SJCRH30 (cell line): ENCODE data around the gene SNED1. TPM values are rescaled to one million over a fixed set of nuclear protein-coding genes. Genes with fewer than 3 reads are reported as not detected.

Experiments
- DNase-seq, 2 experiments: peaks; one replicate each; pipeline ENCODE4 v3.0.0-alpha.2; 2015 to 2020
- H3K27ac ChIP-seq: fragments of 250-450 bp; sonication (Bioruptor Pico); 2 replicates; pipeline ENCODE4 v1.5.1; 2020; ENCODE audit warnings: mild to moderate bottlenecking, moderate library complexity
- H3K27me3 ChIP-seq: fragments of 250-450 bp; sonication (Bioruptor Pico); 2 replicates; pipeline ENCODE4 v1.5.1; 2020; ENCODE audit warnings: mild to moderate bottlenecking, moderate library complexity
- H3K36me3 ChIP-seq: fragments of 250-450 bp; sonication (Bioruptor Pico); 2 replicates; pipeline ENCODE4 v1.5.1; 2020; ENCODE audit warnings: mild to moderate bottlenecking, moderate library complexity
- H3K4me1 ChIP-seq: fragments of 250-450 bp; sonication (Bioruptor Pico); 2 replicates; pipeline ENCODE4 v1.5.1; 2020; ENCODE audit warnings: mild to moderate bottlenecking, moderate library complexity
- H3K4me3 ChIP-seq: fragments of 250-450 bp; sonication (Bioruptor Pico); 2 replicates; pipeline ENCODE4 v1.5.1; 2020; ENCODE audit warnings: mild to moderate bottlenecking, moderate library complexity
- H3K9me3 ChIP-seq: fragments of 250-450 bp; sonication (Bioruptor Pico); replicated peaks from 2 replicates; pipeline ENCODE4 v1.5.1; 2020; ENCODE audit warnings: mild to moderate bottlenecking, moderate library complexity
- total RNA-seq: library from RNA; depleted of rRNA; stranded (reverse); fragments of >200 nt; shearing (Covaris generic); gene quantifications from 2 replicates; pipeline ENCODE4 v1.2.3, GENCODE V29; 2014

The SNED1 gene
- total RNA-seq, 1 experiment from 2014 or later: 28.4 TPM

DNA sequence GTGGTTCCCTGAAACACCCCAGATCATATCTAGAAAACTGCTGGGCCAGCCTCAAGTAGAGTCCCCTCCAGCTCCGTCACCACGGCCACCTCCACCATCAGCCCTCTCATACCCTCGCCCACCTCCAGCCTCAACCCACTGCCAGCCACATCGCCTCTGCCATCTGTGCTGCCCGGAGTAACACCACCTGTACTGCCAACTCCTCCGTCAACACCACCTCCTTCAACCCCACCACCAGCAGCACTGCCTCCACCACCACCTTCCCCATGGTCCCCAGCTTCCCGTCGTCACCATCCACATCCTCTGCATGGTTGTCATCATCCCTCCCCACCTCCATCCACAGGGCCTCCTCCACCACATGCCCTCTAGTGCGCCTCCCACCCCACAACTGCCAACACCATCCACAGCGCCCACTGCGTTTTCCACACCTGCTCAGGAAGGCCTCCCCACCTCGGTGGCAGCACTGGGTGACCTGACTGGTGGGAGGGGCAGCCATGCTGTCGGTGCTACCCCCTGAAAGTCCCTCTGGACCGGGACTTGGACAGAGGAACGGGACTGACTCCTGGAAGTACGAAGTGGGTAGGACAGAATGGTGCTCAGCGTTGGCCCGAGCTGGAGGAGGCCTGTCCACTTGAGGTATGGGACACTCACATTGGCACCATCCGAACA, 1.6 kb downstream of the SNED1 start:
- H3K9me3 ChIP-seq: peaks cover 12% of the 10 kb centered on the region
- H3K27ac ChIP-seq: no peak overlapping the region
- H3K4me1 ChIP-seq: peaks cover 29% of the 10 kb centered on the region
- peaks cover 23% of the 10 kb centered on the region for H3K36me3 ChIP-seq
- H3K27me3 ChIP-seq: no peaks in the 10 kb centered on the region
- H3K4me3 ChIP-seq: peak overlapping the region; percentile 67
- DNase-seq: peak in 1 of 2 experiments; percentile 2

GRCh38 chr2:241000831-241001321, 2.5 kb downstream of the SNED1 start:
- Histone ChIP-seq H3K4me1 (peaks cover 21% of the 10 kb centered on the region), H3K27me3 (no peaks in the 10 kb centered on the region), H3K27ac (no peak overlapping the region), H3K4me3 (no peak overlapping the region), H3K36me3 (peaks cover 28% of the 10 kb centered on the region), H3K9me3 (peaks cover 19% of the 10 kb centered on the region)
- no peak for DNase-seq

- peaks cover 30% of the 10 kb centered on the region for H3K36me3 ChIP-seq
- peaks cover 23% of the 10 kb centered on the region for H3K9me3 ChIP-seq
- no peaks in the 10 kb centered on the region for H3K27me3 ChIP-seq
- no peak overlapping the region for H3K4me3 ChIP-seq
- peaks cover 13% of the 10 kb centered on the region for H3K4me1 ChIP-seq
- H3K27ac ChIP-seq: no peak overlapping the region
- DNase-seq: no peak
These were observed 3.2 kb downstream of the SNED1 start for GRCh38 chr2:241001413-241002274.

GRCh38 chr2:241002275-241003046, 4.0 kb downstream of the SNED1 start:
- peaks cover 5% of the 10 kb centered on the region for H3K4me1 ChIP-seq
- peaks cover 31% of the 10 kb centered on the region for H3K36me3 ChIP-seq
- H3K27me3 ChIP-seq: no peaks in the 10 kb centered on the region
- H3K4me3 ChIP-seq: no peak overlapping the region
- no peak for DNase-seq
- no peak overlapping the region for H3K27ac ChIP-seq
- H3K9me3 ChIP-seq: peaks cover 23% of the 10 kb centered on the region

- H3K36me3 ChIP-seq: peaks cover 31% of the 10 kb centered on the region
- H3K9me3 ChIP-seq: peaks cover 23% of the 10 kb centered on the region
- H3K27ac ChIP-seq: no peak overlapping the region
- DNase-seq: no peak
- no peaks in the 10 kb centered on the region for H3K27me3 ChIP-seq
- H3K4me1 ChIP-seq: no peaks in the 10 kb centered on the region
- H3K4me3 ChIP-seq: no peak overlapping the region
These were observed 4.6 kb downstream of the SNED1 start for GRCh38 chr2:241003047-241003360.

- H3K27ac ChIP-seq: no peak overlapping the region
- no peak for DNase-seq
- peaks cover 23% of the 10 kb centered on the region for H3K9me3 ChIP-seq
- no peaks in the 10 kb centered on the region for H3K4me1 ChIP-seq
- no peaks in the 10 kb centered on the region for H3K27me3 ChIP-seq
- no peak overlapping the region for H3K4me3 ChIP-seq
- H3K36me3 ChIP-seq: peaks cover 31% of the 10 kb centered on the region
These were observed 5.0 kb downstream of the SNED1 start for GRCh38 chr2:241003369-241003768.

DNA sequence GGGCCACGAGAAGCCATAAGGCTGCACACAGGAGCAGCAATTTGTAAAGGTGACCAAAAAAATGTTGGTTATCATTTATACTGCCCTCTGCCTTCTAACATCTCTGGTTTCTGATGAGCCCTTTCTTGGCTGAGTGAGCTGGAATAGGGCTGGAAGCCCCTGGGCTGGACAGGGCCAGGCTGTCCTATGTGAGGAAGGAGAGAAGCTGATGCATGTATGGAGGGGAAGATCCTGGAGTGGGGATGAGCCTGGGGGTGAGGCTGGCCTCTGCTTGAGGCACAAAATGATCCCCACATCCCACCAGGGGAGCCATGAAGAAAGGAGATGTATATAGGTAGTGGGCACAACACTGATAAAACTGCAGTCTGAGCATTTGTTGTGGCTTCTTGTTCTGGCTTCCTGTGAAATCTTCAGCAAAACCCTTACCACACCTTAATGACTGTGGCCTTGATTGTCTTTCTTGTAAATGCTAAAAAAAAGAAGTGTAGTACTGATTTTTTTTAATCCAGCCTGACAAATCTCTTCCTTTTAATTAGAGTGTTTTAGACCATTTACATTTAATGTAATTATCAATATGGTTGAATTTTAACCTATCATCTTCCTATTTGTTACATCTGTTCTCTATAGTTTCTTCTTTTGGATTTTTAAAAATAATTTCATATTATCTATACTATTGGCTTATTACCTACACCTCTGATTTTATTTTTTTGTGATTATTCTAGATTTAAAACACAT, 5.6 kb downstream of the SNED1 start:
- Histone ChIP-seq H3K27ac (no peak overlapping the region), H3K9me3 (peaks cover 23% of the 10 kb centered on the region), H3K27me3 (no peaks in the 10 kb centered on the region), H3K4me3 (no peak overlapping the region), H3K36me3 (peaks cover 31% of the 10 kb centered on the region), H3K4me1 (no peaks in the 10 kb centered on the region; the same call in 1 of the 2 replicates)
- DNase-seq: no peak

- peaks cover 27% of the 10 kb centered on the region for H3K36me3 ChIP-seq
- no peak overlapping the region for H3K27ac ChIP-seq
- H3K4me1 ChIP-seq: peaks cover 11% of the 10 kb centered on the region; the same call in 1 of the 2 replicates
- H3K4me3 ChIP-seq: no peak overlapping the region
- no peak for DNase-seq
- no peaks in the 10 kb centered on the region for H3K27me3 ChIP-seq
- H3K9me3 ChIP-seq: peaks cover 23% of the 10 kb centered on the region
These were observed 7.2 kb downstream of the SNED1 start for GRCh38 chr2:241005569-241005968.

DNA sequence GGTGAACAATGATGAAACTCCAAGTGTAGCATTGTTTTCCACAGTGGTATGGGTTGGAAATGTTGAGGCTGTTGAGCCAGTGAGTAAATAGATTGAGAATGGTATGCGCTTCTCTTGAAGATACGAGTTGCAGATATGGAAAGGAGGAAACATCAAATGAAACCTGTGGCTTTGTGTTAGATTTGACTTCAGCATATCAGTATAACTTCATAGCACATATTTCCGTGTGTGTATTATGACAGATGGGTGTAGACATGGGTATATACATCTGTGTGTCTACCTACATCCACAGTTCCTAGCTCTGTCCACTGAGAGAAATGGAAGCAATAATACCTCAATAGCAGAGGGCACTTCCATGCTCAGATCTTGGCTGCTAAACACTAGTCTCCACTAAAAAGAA, 8.0 kb downstream of the SNED1 start:
- H3K27ac ChIP-seq: no peak overlapping the region
- H3K4me1 ChIP-seq: peaks cover 12% of the 10 kb centered on the region; the same call in 1 of the 2 replicates
- no peak overlapping the region for H3K4me3 ChIP-seq
- H3K9me3 ChIP-seq: peaks cover 23% of the 10 kb centered on the region
- H3K36me3 ChIP-seq: peaks cover 20% of the 10 kb centered on the region
- H3K27me3 ChIP-seq: no peaks in the 10 kb centered on the region
- DNase-seq: no peak

DNA sequence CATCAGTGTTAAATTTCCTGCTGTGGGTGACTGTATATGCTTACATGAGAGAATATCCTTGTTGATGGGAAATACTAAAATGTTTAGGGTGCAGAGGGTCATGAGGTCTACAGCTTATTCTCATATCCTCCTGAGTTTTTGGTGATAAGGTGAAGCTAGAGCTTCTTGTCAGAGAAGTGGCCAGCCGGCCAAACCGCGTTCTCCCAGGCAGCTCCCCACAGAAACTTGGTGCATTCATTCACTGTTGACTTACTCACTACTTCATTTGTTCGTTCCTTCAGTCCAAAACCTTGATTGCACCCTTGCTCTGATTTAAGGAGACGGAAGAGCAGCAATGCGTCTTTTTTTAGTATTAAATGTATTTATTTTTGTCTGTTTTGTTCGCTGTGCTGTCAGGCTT, 8.7 kb downstream of the SNED1 start:
- DNase-seq: no peak
- Histone ChIP-seq H3K4me1 (peaks cover 12% of the 10 kb centered on the region; the same call in 1 of the 2 replicates), H3K36me3 (peaks cover 20% of the 10 kb centered on the region), H3K4me3 (no peak overlapping the region), H3K27ac (no peak overlapping the region), H3K9me3 (peaks cover 23% of the 10 kb centered on the region), H3K27me3 (no peaks in the 10 kb centered on the region)

GRCh38 chr2:241007880-241008710, 9.7 kb downstream of the SNED1 start:
- DNase-seq: no peak
- Histone ChIP-seq H3K27me3 (no peaks in the 10 kb centered on the region), H3K4me1 (peaks cover 12% of the 10 kb centered on the region; the same call in 1 of the 2 replicates), H3K27ac (no peak overlapping the region), H3K4me3 (no peak overlapping the region), H3K36me3 (peaks cover 20% of the 10 kb centered on the region), H3K9me3 (peaks cover 23% of the 10 kb centered on the region)

- H3K4me1 ChIP-seq: peaks cover 12% of the 10 kb centered on the region; the same call in 1 of the 2 replicates
- peaks cover 21% of the 10 kb centered on the region for H3K36me3 ChIP-seq
- DNase-seq: no peak
- no peaks in the 10 kb centered on the region for H3K27me3 ChIP-seq
- peaks cover 20% of the 10 kb centered on the region for H3K9me3 ChIP-seq
- H3K4me3 ChIP-seq: no peak overlapping the region
- no peak overlapping the region for H3K27ac ChIP-seq
These were observed 10.3 kb downstream of the SNED1 start for GRCh38 chr2:241008711-241009121.

GRCh38 chr2:241009191-241009590, 10.8 kb downstream of the SNED1 start:
- Histone ChIP-seq H3K36me3 (peaks cover 17% of the 10 kb centered on the region; the same call in 1 of the 2 replicates), H3K9me3 (peaks cover 16% of the 10 kb centered on the region), H3K4me3 (peak overlapping the region; percentile 41), H3K4me1 (peaks cover 12% of the 10 kb centered on the region; the same call in 1 of the 2 replicates), H3K27me3 (no peaks in the 10 kb centered on the region), H3K27ac (peak overlapping the region; percentile 45; the same call in 1 of the 2 replicates)
- DNase-seq: no peak
